BJ (cell line): ENCODE data around the gene NPAS3. TPM values are rescaled to one million over a fixed set of nuclear protein-coding genes. Genes with fewer than 3 reads are reported as not detected.

ENCODE experiments used
- CTCF ChIA-PET: fragments of 350-600 bp; formaldehyde crosslinking; extraction: SDS; loops from one replicate; lab custom pipeline; 2021; ENCODE audit warnings: antibody characterized with exemption, inconsistent platforms; lab: Yijun Ruan, JAX
- POLR2A ChIA-PET: fragments of 300-600 bp; sonication (Branson Sonifier 250); formaldehyde crosslinking; extraction: SDS; loops from one replicate; lab custom pipeline; 2021; ENCODE audit warnings: antibody characterized with exemption; lab: Charles Lee
- DNase-seq: peaks from one replicate; pipeline ENCODE4 v3.0.0-alpha.2; 2011; ENCODE audit warnings: low read depth
- H3K27me3 ChIP-seq: 2 replicates; pipeline ENCODE4 v1.6.0; 2011; ENCODE audit warnings: low read length; ENCODE audit not compliant: control insufficient read depth, insufficient read depth
- H3K36me3 ChIP-seq: 2 replicates; pipeline ENCODE4 v1.5.1; 2011; ENCODE audit warnings: low read length; ENCODE audit not compliant: control insufficient read depth, insufficient read depth
- H3K4me3 ChIP-seq: 2 replicates; pipeline ENCODE4 v1.5.1; 2011; ENCODE audit warnings: low read depth, mild to moderate bottlenecking, control low read depth, low read length
- CTCF ChIP-seq: IDR thresholded peaks from 2 replicates; pipeline ENCODE4 v1.5.1; 2011; ENCODE audit warnings: low read depth, mild to moderate bottlenecking, control low read depth, inconsistent platforms, low read length, moderate library complexity; ENCODE audit not compliant: insufficient read depth
- polyA plus RNA-seq: library from polyadenylated mRNA; depleted of rRNA; stranded (reverse); fragments of >200 nt; gene quantifications from 2 replicates; pipeline ENCODE4 v1.2.3, GENCODE V29; 2011

The NPAS3 gene
- polyA plus RNA-seq, 1 experiment: 0.09 TPM

DNA sequence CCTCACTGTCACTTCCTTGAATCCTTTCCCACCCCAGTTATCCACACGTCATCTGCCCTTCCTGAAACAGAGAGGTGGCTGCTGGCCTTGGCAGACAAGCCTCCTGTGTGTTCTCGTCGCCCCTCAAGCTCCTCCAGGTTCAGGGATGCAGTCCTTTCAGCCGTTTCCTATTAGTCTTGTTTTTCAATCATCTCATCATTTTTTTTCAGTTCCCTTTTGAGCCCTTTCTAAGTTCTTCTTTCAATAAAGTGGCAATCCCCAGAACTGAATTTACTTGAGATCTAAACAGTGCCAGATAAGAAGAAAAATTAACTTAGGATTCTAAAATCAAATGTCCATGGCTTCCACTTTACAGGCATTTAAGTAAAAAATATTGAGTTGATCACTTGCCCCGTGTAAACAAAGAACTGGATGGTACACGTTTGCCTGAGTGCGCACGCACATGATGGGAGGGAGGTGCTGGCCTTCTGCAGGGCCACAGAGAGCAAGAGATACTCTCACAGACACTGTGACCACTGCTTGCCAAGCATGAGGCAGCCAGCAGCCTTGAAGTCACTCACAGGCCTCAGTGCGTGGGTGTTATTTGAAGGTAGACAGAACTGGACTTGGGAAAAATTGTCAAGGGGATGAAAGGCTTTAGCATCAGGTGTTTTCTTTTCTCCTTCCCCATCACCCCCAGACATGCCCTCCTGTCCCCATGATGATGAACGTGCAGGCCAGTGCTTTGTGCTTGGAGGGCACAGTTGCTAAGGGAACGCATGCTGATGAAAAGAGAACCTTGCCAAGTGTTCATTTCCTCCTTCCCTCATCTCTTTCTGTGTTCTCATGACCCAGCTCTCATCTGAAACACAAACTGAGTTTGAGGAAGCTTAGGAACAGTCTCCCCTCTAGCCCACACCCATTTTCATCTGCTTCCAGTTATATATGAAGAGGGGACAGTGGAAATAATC, 603.9 kb downstream of the NPAS3 start:
- no peak overlapping the region for H3K4me3 ChIP-seq
- H3K27me3 ChIP-seq: no peaks in the 10 kb centered on the region
- no peak for TF ChIP-seq CTCF
- CTCF ChIA-PET: no interaction called here
- POLR2A ChIA-PET: no interaction called here
- H3K36me3 ChIP-seq: no peaks in the 10 kb centered on the region
- no peak for DNase-seq

- no peaks in the 10 kb centered on the region for H3K36me3 ChIP-seq
- H3K27me3 ChIP-seq: no peaks in the 10 kb centered on the region
- DNase-seq: no peak
- POLR2A ChIA-PET: no interaction called here
- CTCF ChIA-PET: no interaction called here
- TF ChIP-seq CTCF: no peak
- H3K4me3 ChIP-seq: no peak overlapping the region
Measured at GRCh38 chr14:33545696-33546095, 607.0 kb downstream of the NPAS3 start.

DNA sequence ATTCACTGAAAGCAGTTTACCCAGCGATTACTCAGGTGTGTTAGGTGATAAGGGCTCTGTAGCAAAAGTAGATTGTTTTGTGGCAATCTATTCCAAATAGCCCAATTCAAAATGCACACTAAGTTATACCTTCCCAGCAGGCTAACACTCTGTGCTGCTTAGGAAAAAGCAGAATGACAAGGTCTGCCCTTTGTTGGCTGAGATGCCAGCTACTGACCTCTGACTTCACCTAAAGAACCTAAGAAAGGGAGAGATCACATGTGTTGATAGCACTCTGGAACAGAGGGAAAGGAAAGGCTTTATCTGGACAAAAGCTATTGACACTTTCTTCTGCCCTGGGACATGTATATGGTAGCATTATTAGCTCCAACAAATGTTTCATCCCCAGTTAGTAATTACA, 609.9 kb downstream of the NPAS3 start:
- ChIA-PET POLR2A (no interaction called here), CTCF (interaction anchor here (0.7 kb wide), 1 partner anchor 18 kb away, joined by 3 read pairs; no protein-coding TSS in a partner anchor)
- no peak for TF ChIP-seq CTCF
- Histone ChIP-seq H3K4me3 (no peak overlapping the region), H3K27me3 (no peaks in the 10 kb centered on the region), H3K36me3 (no peaks in the 10 kb centered on the region)
- DNase-seq: no peak

- CTCF ChIA-PET: interaction anchor here (1.1 kb wide), 1 partner anchor 11 kb away, joined by 3 read pairs; no protein-coding TSS in a partner anchor
- POLR2A ChIA-PET: no interaction called here
Measured at GRCh38 chr14:33551963-33552362, 613.3 kb downstream of the NPAS3 start.

More at GRCh38 chr14:33551963-33552362, 613.3 kb downstream of the NPAS3 start:
- Histone ChIP-seq H3K4me3 (no peak overlapping the region), H3K27me3 (no peaks in the 10 kb centered on the region), H3K36me3 (no peaks in the 10 kb centered on the region)
- TF ChIP-seq CTCF: no peak
- no peak for DNase-seq
